Stomach (tissue), 4 donors: ENCODE measurements around the gene NCKIPSD.

ENCODE experiments used
- CTCF ChIP-seq, 7 experiments: fragments of 450-650 bp in 4 of 7; fragments of 200-600 bp in 3 of 7; sonication (generic) in 3 of 7; IDR thresholded peaks; one replicate each; pipeline ENCODE4 v1.5.1; 2016 to 2019; ENCODE audit warnings: antibody characterized with exemption in 7 of 7, control low read depth in 2 of 7, mild to moderate bottlenecking in 1 of 7
- EP300 ChIP-seq: sonication (generic); formaldehyde crosslinking; IDR thresholded peaks from one replicate; pipeline ENCODE4 v1.6.1; 2017; ENCODE audit warnings: antibody characterized with exemption
- POLR2A ChIP-seq, 4 donors: fragments of 450-650 bp; IDR thresholded peaks; one replicate each; pipeline ENCODE4 v1.6.1; 2016; ENCODE audit warnings: antibody characterized with exemption in 4 of 4, control low read depth in 2 of 4, mild to moderate bottlenecking in 1 of 4, moderate library complexity in 1 of 4
- POLR2AphosphoS5 ChIP-seq, 3 donors: sonication (generic); formaldehyde crosslinking; IDR thresholded peaks; one replicate each; pipeline ENCODE4 v1.6.1; 2016; ENCODE audit warnings: antibody characterized with exemption in 3 of 3

GRCh38 chr3:48641396-48641795 is 44.3 kb downstream of the NCKIPSD start:
- TF ChIP-seq CTCF (IDR thresholded peaks at IDR 0.05) (no peak), EP300 (no peak), POLR2A (IDR thresholded peaks at IDR 0.05) (no peak), POLR2AphosphoS5 (IDR thresholded peaks at IDR 0.05) (no peak)
